IPS-11a (cell line): ENCODE results near the gene KRTAP20-1.

ENCODE experiments used
- H3K4me3 ChIP-seq: one replicate; pipeline ENCODE4 v1.5.1; 2013; ENCODE audit warnings: low read depth, low read length, control low read depth

The KRTAP20-1 gene, protein sequence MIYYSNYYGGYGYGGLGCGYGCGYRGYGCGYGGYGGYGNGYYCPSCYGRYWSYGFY

DNA sequence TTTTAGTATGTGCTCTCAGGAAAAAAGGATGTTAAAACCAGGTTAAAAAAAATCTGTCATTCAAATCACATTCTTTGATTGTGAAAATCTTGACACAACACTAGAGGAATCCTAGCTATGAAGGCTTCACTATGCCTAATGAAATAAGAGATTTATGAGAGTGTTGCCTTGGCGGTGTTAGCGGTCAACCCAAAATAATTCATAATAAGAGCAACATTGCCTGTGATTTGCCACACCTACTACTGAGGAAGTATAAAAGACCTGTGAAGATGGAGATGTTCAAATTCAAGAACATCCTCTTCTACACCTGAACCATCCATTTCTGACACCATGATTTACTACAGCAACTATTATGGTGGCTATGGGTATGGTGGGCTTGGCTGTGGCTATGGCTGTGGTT lies at the start of gene KRTAP20-1:
KRTAP20-1 (plus strand) TSS at position 301 of the 400 bp plus-strand sequence; CDS start at position 331, 30 bp downstream.
- no peak within 1 kb of the TSS for H3K4me3 ChIP-seq

DNA sequence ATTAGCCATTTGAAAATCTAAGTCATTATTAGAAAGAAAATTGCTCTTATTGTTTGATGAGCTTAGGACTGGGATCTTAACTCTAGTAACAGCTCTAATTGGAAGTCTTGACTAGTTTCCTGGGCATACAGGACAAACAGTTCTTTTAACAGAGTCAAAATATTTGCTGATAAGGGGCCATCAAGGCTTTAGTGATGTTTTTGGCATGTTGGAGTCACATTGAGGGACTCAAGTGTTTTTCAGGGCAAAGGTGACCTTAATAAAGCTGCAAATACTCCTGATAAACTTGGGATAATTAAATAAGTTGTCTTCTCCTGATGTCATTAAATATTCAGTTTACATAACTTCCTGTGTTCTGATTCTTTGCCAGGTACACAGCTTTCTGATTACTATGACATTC lies 48.6 kb upstream of the KRTAP20-1 start:
- H3K4me3 ChIP-seq: no peak overlapping the region

DNA sequence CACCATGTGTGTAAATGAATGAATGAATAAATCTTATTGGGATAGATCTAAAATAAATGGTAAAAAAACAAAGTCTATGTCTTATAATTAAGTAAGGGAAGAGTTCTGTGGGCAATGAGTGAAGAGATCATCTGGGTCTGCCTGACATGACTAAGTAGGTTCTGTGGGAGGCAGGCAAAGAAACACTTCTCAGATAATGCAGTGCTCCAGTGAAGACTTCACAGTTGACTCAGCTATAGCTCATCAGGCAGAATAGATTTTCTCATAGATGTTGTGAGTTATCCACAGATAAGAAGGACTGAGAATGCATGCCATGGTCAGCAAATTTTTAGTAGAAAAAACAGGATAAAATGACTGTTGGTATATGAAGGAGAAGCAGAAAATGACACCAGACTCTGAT lies 38.5 kb upstream of the KRTAP20-1 start:
- H3K4me3 ChIP-seq: no peak overlapping the region

DNA sequence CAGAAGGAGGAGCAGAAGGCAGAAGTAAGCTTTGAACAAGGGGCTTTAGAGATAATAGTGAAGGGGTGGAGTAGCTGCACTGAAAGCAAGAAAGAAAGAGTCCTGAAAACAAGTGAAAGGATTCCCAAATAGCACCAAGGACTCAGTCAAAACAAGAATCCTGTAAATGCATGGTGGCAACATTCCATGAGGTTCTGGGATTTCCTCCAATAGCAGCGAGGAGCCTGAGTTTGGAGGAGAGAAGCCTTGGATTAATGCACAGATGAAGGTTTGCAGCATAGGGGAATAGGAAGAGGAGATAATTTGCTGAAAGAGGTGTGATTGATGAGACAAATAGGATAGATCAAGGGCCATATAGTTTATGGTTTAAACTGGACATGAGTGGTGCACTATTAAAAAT lies 36.9 kb upstream of the KRTAP20-1 start:
- no peak overlapping the region for H3K4me3 ChIP-seq

DNA sequence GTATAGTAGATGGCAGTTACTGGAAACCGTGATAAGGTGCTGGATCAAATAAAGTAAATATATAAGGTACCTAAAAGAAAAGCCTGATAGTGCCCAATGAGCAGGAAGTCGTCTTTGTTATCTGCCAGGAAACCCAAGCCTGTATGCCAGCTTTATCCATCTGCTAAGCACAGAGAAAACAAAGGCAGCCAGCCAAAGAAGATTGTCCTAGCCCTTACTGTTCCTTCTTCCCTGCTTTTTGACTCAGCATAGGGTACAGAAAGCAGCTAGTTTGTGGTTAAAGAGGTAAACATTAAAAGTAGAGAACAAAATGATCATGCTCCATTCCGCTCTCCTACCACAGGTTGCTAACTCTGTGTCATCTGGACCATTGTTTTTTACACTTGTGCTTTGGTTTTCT lies 36.1 kb upstream of the KRTAP20-1 start:
- no peak overlapping the region for H3K4me3 ChIP-seq

DNA sequence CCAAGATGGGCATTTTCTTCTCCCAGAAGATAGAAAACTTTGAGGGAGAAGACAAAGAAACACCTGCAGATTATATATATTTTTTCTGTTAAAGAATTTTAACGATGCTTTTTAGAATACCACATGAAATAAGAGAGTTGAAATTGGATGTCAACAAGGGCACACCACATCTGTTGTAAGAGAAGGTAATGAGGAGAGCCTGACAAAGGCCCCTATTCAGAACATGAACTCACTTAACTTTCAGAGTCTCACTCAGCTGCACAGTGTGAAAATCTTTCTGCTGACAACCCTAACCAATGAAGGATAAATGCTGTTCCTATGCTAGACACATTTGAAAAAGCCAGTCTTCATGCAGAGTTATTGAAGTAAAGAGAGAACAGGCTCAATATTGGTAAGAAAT lies 33.4 kb upstream of the KRTAP20-1 start:
- no peak overlapping the region for H3K4me3 ChIP-seq

DNA sequence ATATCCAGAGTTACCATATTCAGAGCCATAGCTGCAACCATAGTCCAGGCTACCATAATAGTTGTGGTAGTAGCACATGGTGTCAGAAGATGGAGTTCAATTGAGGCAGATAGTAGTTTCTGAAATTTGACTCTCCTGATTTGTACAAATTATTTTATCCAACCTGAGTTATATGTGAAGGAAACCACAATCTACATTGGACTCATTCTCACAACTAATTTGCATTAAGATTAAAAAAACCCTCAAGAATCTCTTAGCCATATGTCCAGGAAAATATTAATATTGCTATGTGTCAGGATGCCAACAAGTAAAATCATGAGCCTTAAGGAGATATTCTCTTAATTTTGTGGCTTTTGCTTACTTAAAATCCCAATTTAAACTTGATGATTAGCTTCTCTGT lies 25.9 kb upstream of the KRTAP20-1 start, which contains the start of gene KRTAP22-2:
KRTAP22-2 (minus strand) TSS at position 101 of the 400 bp plus-strand sequence.
- no peak within 1 kb of the TSS for H3K4me3 ChIP-seq

DNA sequence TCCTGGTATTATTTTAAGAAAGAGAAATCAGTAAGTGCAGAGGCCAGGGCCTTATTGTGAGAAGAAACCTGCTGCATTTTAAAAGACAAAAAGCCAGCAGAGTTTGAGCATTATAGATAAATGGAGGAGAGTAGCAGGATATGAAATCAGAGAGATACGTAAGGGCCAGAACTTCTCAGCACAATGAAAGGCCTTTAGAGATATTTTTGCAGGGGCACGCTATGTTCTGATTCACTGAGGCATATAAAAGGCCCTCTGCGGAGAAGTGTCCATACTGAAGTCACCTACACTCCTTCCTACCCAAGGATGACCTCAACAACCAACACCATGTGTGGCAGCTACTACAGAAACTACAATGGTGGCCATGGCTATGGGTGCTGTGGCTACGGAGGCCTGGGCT lies 24.1 kb upstream of the KRTAP20-1 start, which contains the start of gene KRTAP6-3:
KRTAP6-3 (plus strand) TSS at position 301 of the 400 bp plus-strand sequence; CDS start at position 307, 6 bp downstream.
- H3K4me3 ChIP-seq: no peak within 1 kb of the TSS

DNA sequence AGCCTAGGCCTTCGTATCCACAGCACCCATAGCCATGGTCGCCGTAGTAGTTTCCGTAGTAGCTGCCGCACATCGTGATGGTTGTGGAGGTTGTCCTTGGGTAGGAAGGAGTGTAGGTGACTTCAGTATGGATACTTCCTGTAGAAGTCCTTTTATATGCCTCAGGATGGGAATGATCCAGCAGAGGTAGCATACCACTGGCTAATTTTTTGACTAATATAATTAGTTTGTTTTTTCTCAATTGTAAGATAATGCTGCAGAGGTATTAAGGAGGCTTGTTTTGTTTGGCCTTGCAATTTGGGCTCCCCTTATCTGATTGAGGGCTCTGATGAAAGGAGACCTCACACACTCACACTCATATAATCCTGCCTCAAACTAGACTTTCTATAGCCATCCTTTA lies 17.4 kb upstream of the KRTAP20-1 start, which contains the start of gene KRTAP6-2:
KRTAP6-2 (minus strand) TSS at position 101 of the 400 bp plus-strand sequence; CDS start at position 73, 28 bp downstream.
- H3K4me3 ChIP-seq: no peak within 1 kb of the TSS

DNA sequence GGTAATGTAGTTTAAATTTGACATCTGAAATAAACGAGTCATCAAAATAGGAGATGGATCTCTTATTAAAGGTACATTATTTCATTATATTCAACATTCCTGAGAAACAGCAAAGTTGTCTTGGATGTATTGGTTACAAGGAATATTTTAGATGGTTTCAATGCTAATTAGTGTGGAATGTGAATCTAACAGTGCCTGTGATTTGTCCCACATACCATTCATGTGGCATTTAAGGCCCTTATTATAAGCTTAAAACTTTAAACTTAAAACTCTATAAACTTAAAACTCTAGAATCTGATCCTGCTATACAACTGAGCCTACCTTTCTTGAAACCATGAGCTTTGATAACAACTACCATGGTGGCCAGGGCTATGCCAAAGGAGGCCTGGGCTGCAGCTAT lies 15.4 kb upstream of the KRTAP20-1 start, which contains the start of gene KRTAP22-1:
KRTAP22-1 (plus strand) TSS at position 301 of the 400 bp plus-strand sequence.
- no peak within 1 kb of the TSS for H3K4me3 ChIP-seq

DNA sequence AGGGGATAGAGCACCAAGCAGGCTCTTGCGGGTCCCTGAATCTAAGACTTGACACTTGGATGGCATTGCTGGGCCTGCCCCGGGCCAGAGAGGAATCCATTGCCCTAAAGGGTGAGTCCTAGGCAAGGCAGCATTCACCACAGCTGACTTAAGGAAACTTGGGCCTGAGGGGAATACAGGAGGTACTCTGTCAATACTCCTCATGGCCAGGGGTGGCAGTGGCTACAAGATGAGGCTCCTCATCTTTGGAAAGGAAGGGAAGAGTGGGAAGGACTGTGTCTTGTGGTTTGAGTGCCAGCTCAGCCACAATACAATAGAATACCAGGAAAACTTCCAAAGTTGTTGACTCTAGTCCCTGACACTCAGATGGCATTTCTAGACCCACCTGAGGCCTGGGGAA lies 10.3 kb upstream of the KRTAP20-1 start:
- no peak overlapping the region for H3K4me3 ChIP-seq

DNA sequence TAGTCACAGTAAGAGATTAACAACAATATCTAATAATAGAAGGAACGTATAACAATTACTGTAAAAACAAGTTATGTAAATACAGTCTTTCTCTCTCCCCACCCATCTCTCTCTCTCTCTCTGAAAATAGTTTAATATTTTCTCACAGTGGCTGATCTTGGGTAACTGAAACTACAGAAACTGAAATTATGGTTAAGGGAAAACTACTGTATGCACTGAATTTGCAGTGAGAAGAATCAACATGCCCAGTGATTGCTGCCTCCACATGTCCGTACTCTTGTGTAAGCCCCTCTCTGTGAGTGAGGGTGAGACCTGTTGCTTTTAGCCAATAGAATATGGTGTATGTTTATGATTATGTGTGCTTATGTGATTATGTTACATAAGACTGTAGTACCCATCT lies 4.1 kb upstream of the KRTAP20-1 start:
- no peak overlapping the region for H3K4me3 ChIP-seq

DNA sequence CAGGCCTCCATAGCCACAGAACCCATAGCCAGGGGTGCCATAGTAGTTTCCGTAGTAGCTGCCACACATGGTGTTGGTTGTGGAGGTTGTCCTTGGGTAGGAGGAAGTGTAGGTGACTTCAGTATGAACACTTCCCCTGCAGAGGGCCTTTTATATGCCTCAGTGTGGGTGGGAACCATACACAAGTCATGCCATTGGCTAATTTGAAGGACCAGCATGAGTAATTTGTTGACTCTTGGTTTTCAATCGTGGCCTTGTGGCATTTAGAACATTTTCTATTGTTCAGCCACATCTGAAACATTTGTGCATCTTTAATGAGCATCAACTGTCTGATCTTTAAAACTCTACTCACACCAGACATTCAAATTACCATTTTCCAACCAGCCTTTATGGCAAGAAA lies 2.4 kb upstream of the KRTAP20-1 start, which contains the start of gene KRTAP6-1:
KRTAP6-1 (minus strand) TSS at position 95 of the 400 bp plus-strand sequence; CDS start at position 69, 26 bp downstream.
- H3K4me3 ChIP-seq: no peak within 1 kb of the TSS

DNA sequence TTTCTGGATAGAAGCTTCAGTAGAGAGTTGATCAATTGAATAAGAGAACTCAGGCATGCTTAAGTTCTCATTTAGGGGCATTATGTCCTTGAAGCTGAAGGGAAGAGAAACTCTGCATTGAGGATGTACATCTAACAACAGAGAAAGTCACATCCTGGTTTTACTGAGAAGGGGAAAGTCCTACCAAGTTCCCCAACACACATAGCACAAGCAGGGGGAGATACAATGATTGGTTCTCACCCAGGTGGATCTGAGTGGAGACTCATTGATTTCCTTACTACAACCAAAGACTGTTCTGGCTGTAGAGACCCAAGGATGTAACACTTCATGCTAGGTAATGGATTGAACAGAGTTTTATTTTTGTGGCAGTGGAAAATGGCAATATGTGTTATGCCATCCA lies 1.0 kb upstream of the KRTAP20-1 start:
- no peak overlapping the region for H3K4me3 ChIP-seq

DNA sequence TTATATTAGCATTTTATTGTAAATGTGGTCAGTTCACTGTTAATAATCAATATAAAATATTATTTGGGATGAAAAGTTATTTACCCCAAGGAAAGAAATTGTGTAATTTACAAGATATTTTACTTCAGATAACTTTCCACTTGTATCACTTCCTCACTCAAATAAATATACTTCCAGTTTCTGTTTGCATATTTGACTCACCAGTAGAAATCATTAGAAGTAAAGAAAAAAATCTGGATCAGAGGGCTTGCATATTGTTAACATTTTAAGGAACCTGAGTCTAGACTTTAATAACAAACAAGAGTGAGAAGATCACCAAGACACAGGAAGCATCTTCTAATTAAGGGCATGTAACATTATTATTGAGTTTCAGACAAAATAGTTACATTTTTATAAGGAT lies 3.9 kb downstream of the KRTAP20-1 start:
- H3K4me3 ChIP-seq: no peak overlapping the region

DNA sequence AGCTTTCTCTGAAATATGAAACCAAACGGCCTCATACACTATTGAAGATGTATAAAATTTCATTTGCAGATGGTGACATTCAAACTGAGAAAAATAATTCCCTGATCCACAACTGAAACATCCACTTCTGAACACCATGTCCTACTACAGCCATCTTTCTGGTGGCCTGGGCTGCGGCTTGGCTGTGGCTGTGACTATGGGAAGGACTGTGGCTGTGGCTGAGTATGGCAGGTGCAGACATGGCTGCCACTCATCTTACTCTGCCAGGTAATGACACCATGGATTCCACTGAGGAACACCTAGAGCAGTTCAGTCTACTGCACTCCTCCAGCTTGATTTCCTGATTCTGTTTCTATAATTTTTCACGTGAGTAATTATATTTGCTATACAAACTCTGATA lies 4.3 kb downstream of the KRTAP20-1 start, which contains the start of gene KRTAP20-4:
KRTAP20-4 (plus strand) TSS at position 106 of the 400 bp plus-strand sequence.
- H3K4me3 ChIP-seq: no peak within 1 kb of the TSS

DNA sequence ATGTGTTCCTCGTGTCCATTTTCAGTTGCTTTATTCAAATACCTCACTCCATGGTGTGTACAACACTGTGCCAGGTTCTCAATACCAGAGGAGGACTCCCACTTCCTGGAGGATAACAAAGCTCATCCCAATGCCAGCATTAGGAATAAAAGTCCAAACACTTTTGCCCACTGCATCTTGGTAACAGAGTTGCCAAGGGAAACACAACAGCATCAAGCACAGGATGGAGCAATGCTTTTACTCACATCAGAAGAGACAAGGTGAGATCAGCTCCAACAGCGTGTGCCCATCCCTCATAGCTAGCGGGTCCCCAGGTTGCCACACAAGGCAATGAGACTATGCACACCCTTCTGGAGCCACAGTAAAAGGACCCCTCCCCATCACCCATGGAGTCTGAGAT lies 7.1 kb downstream of the KRTAP20-1 start:
- H3K4me3 ChIP-seq: no peak overlapping the region

DNA sequence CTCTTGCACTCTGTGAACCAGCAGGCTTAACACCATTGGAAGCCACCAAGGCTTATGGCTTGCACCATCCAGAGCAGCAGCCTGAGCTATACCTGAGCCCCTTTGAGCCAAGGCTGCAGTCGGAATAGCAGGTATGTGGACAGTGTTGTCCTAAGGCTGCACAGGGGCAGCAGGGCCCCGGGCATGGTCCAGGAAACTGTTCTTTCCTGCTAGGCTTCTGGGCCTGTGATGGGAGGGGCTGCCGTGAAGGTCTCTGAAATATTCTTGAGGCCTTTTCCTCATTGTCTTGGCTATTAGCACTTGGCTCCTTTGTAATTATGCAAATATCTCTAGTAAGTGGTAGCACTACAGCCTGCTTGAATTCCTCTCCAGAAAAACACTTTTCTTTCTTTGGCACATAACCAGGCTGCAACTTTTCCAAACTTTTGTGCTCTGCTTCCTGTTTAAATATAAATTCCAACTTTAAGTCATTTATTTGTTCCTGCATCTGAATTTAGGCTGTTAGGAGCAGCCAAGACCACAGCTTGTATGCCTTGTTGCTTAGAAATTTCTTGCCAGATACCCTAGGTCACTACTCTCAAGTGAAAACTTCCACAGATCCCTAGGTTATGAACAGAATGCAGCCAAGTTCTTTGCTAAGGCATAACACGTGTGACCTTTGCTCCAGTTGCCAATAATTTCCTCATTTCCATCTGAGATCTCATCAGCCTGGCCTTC lies 9.4 kb downstream of the KRTAP20-1 start:
- no peak overlapping the region for H3K4me3 ChIP-seq

DNA sequence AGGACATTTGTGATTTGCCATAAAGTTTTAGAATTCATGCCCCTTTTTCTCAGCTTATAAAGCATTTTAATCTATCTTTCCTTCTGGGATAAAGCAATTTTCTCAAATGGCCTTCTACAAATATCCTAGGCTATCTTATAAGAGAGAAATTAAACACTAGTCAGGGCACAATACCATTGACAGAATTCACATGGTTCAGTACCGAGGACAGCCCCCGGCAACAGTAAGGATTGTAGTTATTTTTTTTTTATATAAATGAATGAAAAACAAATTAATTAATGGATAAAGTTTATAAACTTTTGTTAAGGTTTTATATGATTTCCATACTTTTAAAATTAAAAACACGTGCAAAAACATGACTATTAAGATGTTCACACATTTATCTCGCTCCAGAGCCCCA lies 11.9 kb downstream of the KRTAP20-1 start:
- H3K4me3 ChIP-seq: no peak overlapping the region

DNA sequence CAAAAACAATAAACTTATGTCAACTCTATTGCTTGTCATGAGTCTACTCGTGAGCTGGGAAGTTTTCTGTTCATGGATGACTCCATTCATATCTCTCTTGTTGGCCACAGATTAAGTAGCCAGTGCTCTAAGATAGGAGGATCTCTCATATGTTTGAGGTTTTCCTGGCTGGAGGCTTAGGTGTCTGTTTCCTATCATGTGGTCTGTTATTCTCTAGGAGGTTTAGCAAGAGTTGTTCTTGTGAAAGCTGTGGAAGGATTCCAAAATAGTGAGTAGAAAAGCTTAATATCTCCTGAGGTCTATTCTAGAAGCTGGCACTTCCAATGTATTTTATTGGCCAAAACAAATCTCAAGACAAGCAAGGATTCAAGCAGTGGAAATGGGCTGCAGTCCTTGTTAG lies 13.0 kb downstream of the KRTAP20-1 start:
- no peak overlapping the region for H3K4me3 ChIP-seq

DNA sequence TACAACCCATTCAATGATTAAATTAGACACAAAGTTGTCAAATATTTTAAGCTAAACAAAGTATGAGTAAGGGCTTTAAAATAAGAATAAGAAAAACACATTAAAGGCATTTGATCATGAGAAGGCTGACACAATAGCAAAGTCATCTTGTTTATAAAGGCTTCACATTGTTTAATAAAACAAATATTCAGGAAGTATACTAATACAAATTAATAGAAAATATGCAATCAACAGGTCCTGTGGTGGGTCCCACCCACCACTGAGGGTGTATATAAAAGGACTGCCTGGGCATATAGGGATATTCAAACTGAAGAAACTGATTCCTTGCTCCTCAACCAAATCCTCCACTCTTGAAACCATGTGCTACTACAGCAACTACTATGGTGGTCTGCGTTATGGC lies 18.7 kb downstream of the KRTAP20-1 start, which contains the start of gene KRTAP20-2:
KRTAP20-2 (plus strand) TSS at position 301 of the 400 bp plus-strand sequence; CDS start at position 359, 58 bp downstream.
- no peak within 1 kb of the TSS for H3K4me3 ChIP-seq

DNA sequence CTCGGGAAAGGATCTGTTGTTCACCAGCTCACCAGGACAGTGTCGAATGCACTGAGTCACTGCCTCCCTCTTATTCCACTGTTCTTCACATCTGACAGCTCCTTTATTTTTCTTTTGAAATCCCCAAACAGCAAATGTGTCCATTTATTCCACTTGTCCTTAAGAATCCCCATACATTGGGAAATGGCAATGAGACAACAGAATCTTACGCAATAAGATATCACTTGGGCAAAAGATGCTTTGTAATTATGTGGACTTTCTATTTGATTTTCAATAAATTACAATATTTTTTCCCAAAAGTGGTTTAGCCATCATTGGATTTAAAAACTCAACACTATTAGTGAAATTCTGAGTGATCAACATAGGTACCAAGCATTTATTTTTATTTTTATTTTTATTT lies 22.5 kb downstream of the KRTAP20-1 start:
- no peak overlapping the region for H3K4me3 ChIP-seq
